K562 (cell line): ENCODE data around the gene SHROOM3. TPM values are rescaled to one million over a fixed set of nuclear protein-coding genes. Genes with fewer than 3 reads are reported as not detected.

ENCODE experiments used
- CHD2 ChIP-seq: IDR thresholded peaks from 2 replicates; pipeline ENCODE4 v1.6.1; 2011; ENCODE audit warnings: low read depth, low read length
- MAFF ChIP-seq: IDR thresholded peaks from 2 replicates; pipeline ENCODE4 v1.6.1; 2012; ENCODE audit warnings: low read length, improper control_type of control experiment
- RBM17 ChIP-seq: fragments of 200-400 bp; formaldehyde crosslinking; IDR thresholded peaks from 2 replicates; pipeline ENCODE4 v1.6.1; 2017; ENCODE audit warnings: low read depth, mild to moderate bottlenecking, low read length, borderline replicate concordance
- ZNF274 ChIP-seq: IDR thresholded peaks from 2 replicates; pipeline ENCODE4 v1.6.1; 2011; ENCODE audit warnings: low read depth, mild to moderate bottlenecking, low read length, moderate library complexity, borderline replicate concordance
- polyA plus RNA-seq, 8 experiments: library from polyadenylated mRNA; depleted of rRNA in 4 of 8; stranded (reverse) in 5 of 8; unstranded in 3 of 8; fragments of >200 nt; fragmentation: Nextera tagmentation in 2 of 8; fragmentation: Illumina TruSeq in 1 of 8; extraction: Ambion mirVana in 2 of 8; extraction: Trizol in 1 of 8; gene quantifications; 2 replicates each; pipeline versions ENCODE4 v1.2.1 to v1.2.3, GENCODE V29; 2011 to 2014; ENCODE audit warnings: inconsistent platforms in 1 of 8, missing spikeins in 1 of 8
- total RNA-seq, 7 experiments: library from RNA; depleted of rRNA in 6 of 7; stranded (reverse); fragments of >200 nt in 6 of 7; fragmentation: Illumina TruSeq in 2 of 7; extraction: Trizol in 2 of 7; gene quantifications; 2 replicates each; pipeline versions ENCODE4 v1.2.1 to v1.2.3, GENCODE V29; 2011 to 2021; ENCODE audit warnings: low replicate concordance in 1 of 7
- TF ChIP-seq, protein P1 (sequence below): sonication (generic); formaldehyde crosslinking; IDR thresholded peaks from 2 replicates; pipeline ENCODE4 v1.8.1; 2023; ENCODE audit warnings: mild to moderate bottlenecking, missing genetic modification reagents
- TF ChIP-seq, protein P2 (sequence below): fragments of 200-800 bp; sonication (Bioruptor generic); IDR thresholded peaks from 2 replicates; pipeline ENCODE4 v1.6.1; 2016; ENCODE audit warnings: missing genetic modification characterization, missing compliant biosample characterization
- TF ChIP-seq, protein P3 (sequence below): fragments of 450-650 bp; IDR thresholded peaks from 2 replicates; pipeline ENCODE4 v1.6.1; 2016; ENCODE audit warnings: missing biosample characterization, missing genetic modification characterization

Gene SHROOM3
- total and polyA plus RNA-seq, 9 of the 15 experiments (the other 6 are each of a cell fraction or from before 2014, with no cell fraction given): 0.01 to 0.07 TPM; not detected in 7

DNA sequence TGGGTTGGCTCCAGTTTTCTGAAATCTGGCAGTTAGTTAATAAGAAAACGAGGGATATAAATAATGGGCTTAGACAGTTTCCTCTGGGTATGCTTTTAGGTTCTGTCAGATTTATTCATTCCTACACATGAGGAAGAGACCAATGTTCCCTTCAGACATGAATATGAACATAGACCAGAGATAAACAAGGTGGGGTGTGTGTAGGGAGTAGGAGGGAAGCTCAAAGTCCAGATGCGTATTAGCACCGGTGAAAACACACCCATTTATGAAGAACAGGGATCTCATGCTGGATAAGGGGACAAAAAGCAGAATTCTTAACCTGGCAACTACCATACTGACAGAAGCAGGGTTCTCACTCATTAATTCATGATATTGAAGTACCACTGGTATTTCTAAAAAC, 240.0 kb downstream of the SHROOM3 start (continued):
- TF ChIP-seq, protein P1, sequence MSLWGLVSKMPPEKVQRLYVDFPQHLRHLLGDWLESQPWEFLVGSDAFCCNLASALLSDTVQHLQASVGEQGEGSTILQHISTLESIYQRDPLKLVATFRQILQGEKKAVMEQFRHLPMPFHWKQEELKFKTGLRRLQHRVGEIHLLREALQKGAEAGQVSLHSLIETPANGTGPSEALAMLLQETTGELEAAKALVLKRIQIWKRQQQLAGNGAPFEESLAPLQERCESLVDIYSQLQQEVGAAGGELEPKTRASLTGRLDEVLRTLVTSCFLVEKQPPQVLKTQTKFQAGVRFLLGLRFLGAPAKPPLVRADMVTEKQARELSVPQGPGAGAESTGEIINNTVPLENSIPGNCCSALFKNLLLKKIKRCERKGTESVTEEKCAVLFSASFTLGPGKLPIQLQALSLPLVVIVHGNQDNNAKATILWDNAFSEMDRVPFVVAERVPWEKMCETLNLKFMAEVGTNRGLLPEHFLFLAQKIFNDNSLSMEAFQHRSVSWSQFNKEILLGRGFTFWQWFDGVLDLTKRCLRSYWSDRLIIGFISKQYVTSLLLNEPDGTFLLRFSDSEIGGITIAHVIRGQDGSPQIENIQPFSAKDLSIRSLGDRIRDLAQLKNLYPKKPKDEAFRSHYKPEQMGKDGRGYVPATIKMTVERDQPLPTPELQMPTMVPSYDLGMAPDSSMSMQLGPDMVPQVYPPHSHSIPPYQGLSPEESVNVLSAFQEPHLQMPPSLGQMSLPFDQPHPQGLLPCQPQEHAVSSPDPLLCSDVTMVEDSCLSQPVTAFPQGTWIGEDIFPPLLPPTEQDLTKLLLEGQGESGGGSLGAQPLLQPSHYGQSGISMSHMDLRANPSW (CRISPR knock-in tag): no peak
- TF ChIP-seq, protein P2, sequence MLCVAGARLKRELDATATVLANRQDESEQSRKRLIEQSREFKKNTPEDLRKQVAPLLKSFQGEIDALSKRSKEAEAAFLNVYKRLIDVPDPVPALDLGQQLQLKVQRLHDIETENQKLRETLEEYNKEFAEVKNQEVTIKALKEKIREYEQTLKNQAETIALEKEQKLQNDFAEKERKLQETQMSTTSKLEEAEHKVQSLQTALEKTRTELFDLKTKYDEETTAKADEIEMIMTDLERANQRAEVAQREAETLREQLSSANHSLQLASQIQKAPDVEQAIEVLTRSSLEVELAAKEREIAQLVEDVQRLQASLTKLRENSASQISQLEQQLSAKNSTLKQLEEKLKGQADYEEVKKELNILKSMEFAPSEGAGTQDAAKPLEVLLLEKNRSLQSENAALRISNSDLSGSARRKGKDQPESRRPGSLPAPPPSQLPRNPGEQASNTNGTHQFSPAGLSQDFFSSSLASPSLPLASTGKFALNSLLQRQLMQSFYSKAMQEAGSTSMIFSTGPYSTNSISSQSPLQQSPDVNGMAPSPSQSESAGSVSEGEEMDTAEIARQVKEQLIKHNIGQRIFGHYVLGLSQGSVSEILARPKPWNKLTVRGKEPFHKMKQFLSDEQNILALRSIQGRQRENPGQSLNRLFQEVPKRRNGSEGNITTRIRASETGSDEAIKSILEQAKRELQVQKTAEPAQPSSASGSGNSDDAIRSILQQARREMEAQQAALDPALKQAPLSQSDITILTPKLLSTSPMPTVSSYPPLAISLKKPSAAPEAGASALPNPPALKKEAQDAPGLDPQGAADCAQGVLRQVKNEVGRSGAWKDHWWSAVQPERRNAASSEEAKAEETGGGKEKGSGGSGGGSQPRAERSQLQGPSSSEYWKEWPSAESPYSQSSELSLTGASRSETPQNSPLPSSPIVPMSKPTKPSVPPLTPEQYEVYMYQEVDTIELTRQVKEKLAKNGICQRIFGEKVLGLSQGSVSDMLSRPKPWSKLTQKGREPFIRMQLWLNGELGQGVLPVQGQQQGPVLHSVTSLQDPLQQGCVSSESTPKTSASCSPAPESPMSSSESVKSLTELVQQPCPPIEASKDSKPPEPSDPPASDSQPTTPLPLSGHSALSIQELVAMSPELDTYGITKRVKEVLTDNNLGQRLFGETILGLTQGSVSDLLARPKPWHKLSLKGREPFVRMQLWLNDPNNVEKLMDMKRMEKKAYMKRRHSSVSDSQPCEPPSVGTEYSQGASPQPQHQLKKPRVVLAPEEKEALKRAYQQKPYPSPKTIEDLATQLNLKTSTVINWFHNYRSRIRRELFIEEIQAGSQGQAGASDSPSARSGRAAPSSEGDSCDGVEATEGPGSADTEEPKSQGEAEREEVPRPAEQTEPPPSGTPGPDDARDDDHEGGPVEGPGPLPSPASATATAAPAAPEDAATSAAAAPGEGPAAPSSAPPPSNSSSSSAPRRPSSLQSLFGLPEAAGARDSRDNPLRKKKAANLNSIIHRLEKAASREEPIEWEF (CRISPR knock-in tag): no peak
- TF ChIP-seq MAFF (no peak), ZNF274 (no peak), CHD2 (no peak), RBM17 (no peak)
- TF ChIP-seq, protein P3, sequence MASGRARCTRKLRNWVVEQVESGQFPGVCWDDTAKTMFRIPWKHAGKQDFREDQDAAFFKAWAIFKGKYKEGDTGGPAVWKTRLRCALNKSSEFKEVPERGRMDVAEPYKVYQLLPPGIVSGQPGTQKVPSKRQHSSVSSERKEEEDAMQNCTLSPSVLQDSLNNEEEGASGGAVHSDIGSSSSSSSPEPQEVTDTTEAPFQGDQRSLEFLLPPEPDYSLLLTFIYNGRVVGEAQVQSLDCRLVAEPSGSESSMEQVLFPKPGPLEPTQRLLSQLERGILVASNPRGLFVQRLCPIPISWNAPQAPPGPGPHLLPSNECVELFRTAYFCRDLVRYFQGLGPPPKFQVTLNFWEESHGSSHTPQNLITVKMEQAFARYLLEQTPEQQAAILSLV (tag): no peak
- TF ChIP-seq, all 486 proteins: peak for 0
